ENCODE measurements around the gene ARID1B.

DNA sequence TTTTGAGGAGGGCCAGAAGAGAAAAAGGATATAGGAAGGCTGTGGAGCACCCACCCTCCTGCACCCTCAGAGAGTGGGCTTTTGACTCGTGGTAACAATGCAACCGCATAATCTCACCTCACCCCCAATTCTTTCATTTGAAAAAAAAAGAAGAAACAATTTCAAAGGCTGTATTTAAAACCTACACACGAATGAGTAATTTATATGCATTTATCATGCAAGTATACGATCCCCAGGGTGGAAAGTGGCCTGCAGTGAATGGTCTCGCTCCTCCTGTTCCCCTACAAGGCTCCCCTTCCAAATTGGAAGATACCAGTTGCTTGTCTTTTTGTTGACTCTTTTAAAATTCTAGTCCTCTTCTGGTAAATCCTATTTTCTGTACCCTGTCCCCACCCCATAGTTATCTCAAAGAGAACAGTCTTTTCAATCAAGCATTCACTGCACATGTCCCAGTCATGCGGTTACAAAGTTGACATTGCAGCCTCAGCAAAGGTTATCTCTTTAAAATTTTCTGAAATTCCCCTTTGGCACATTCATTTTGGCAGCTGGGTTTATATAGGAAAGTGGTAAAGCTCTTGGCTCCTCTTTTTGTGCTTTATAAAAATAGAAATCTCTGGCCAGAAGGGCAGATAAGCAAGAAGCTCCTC, 110.6 kb downstream of the ARID1B start:
- TF ChIP-seq, protein P1, sequence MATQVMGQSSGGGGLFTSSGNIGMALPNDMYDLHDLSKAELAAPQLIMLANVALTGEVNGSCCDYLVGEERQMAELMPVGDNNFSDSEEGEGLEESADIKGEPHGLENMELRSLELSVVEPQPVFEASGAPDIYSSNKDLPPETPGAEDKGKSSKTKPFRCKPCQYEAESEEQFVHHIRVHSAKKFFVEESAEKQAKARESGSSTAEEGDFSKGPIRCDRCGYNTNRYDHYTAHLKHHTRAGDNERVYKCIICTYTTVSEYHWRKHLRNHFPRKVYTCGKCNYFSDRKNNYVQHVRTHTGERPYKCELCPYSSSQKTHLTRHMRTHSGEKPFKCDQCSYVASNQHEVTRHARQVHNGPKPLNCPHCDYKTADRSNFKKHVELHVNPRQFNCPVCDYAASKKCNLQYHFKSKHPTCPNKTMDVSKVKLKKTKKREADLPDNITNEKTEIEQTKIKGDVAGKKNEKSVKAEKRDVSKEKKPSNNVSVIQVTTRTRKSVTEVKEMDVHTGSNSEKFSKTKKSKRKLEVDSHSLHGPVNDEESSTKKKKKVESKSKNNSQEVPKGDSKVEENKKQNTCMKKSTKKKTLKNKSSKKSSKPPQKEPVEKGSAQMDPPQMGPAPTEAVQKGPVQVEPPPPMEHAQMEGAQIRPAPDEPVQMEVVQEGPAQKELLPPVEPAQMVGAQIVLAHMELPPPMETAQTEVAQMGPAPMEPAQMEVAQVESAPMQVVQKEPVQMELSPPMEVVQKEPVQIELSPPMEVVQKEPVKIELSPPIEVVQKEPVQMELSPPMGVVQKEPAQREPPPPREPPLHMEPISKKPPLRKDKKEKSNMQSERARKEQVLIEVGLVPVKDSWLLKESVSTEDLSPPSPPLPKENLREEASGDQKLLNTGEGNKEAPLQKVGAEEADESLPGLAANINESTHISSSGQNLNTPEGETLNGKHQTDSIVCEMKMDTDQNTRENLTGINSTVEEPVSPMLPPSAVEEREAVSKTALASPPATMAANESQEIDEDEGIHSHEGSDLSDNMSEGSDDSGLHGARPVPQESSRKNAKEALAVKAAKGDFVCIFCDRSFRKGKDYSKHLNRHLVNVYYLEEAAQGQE (IDR thresholded peaks at IDR 0.05; ENCODE audit: insufficient read depth in 1 of 2, low read depth in 2 of 2, low read length in 1 of 2), result no peak
- TF ChIP-seq, protein P2, sequence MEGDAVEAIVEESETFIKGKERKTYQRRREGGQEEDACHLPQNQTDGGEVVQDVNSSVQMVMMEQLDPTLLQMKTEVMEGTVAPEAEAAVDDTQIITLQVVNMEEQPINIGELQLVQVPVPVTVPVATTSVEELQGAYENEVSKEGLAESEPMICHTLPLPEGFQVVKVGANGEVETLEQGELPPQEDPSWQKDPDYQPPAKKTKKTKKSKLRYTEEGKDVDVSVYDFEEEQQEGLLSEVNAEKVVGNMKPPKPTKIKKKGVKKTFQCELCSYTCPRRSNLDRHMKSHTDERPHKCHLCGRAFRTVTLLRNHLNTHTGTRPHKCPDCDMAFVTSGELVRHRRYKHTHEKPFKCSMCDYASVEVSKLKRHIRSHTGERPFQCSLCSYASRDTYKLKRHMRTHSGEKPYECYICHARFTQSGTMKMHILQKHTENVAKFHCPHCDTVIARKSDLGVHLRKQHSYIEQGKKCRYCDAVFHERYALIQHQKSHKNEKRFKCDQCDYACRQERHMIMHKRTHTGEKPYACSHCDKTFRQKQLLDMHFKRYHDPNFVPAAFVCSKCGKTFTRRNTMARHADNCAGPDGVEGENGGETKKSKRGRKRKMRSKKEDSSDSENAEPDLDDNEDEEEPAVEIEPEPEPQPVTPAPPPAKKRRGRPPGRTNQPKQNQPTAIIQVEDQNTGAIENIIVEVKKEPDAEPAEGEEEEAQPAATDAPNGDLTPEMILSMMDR (IDR thresholded peaks at IDR 0.05), result no peak
- no peak for TF ChIP-seq POLR2AphosphoS5 (IDR thresholded peaks at IDR 0.05; ENCODE audit: low read depth, low read length)
